HepG2 (cell line): ENCODE results near the gene BMF. TPM values are rescaled to one million over a fixed set of nuclear protein-coding genes. Genes with fewer than 3 reads are reported as not detected.

ENCODE experiments used
- ASH2L ChIP-seq: fragments of 300-600, 200-600 bp; sonication (generic); IDR thresholded peaks from 2 replicates; pipeline ENCODE4 v1.7.0; 2017; ENCODE audit warnings: low read depth, mild to moderate bottlenecking, moderate library complexity, mixed read lengths, low read length; ENCODE audit not compliant: insufficient read length
- CCAR2 ChIP-seq: fragments of 200-400 bp; formaldehyde crosslinking; optimal IDR thresholded peaks from 2 replicates; pipeline ENCODE3; 2018; ENCODE audit warnings: low read depth, mild to moderate bottlenecking, low read length, moderate library complexity
- CCDC6 ChIP-seq: sonication (generic); formaldehyde crosslinking; IDR thresholded peaks from 2 replicates; pipeline ENCODE4 v1.8.1; 2022; ENCODE audit warnings: mild to moderate bottlenecking, missing genetic modification reagents, moderate library complexity
- CEBPG ChIP-seq: IDR thresholded peaks from 2 replicates; pipeline ENCODE4 v1.6.1; 2016
- FOXC1 ChIP-seq: sonication (generic); formaldehyde crosslinking; IDR thresholded peaks from 2 replicates; pipeline ENCODE4 v1.8.0; 2022; ENCODE audit warnings: mild to moderate bottlenecking, missing genetic modification reagents, borderline replicate concordance
- GATAD1 ChIP-seq: IDR thresholded peaks from 2 replicates; pipeline ENCODE4 v1.6.1; 2016; ENCODE audit warnings: missing genetic modification reagents, missing compliant biosample characterization
- GFI1 ChIP-seq: sonication (generic); formaldehyde crosslinking; IDR thresholded peaks from 2 replicates; pipeline ENCODE4 v1.5.0; 2020; ENCODE audit warnings: missing genetic modification reagents, mild to moderate bottlenecking, borderline replicate concordance
- HOXA5 ChIP-seq: sonication (generic); formaldehyde crosslinking; IDR thresholded peaks from 2 replicates; pipeline ENCODE4 v1.4.0; 2020; ENCODE audit warnings: missing genetic modification reagents
- IKZF5 ChIP-seq: IDR thresholded peaks from 2 replicates; pipeline ENCODE4 v1.6.1; 2018; ENCODE audit warnings: missing genetic modification reagents, mild to moderate bottlenecking, missing compliant biosample characterization
- JUND ChIP-seq: sonication (generic); formaldehyde crosslinking; IDR thresholded peaks from 2 replicates; pipeline ENCODE4 v1.8.0; 2022; ENCODE audit warnings: mild to moderate bottlenecking, missing genetic modification reagents
- NONO ChIP-seq, 2 experiments: fragments of 450-650 bp in 1 of 2; sonication (generic) in 1 of 2; formaldehyde crosslinking in 1 of 2; IDR thresholded peaks in 1 of 2; conservative IDR thresholded peaks in 1 of 2; 2 replicates each; pipeline versions ENCODE4 v1.6.1 to v1.8.0; 2017 to 2022; ENCODE audit warnings: mild to moderate bottlenecking in 1 of 2, missing genetic modification reagents in 1 of 2, moderate library complexity in 1 of 2
- RBFOX2 ChIP-seq: fragments of 200-400 bp; formaldehyde crosslinking; IDR thresholded peaks from 2 replicates; pipeline ENCODE4 v1.6.1; 2017; ENCODE audit warnings: low read depth, mild to moderate bottlenecking, low read length
- RCOR2 ChIP-seq: IDR thresholded peaks from 2 replicates; pipeline ENCODE4 v1.6.1; 2016; ENCODE audit warnings: missing biosample characterization, missing genetic modification reagents
- SAP130 ChIP-seq: IDR thresholded peaks from 2 replicates; pipeline ENCODE4 v1.6.1; 2016; ENCODE audit warnings: low read depth
- SMAD1 ChIP-seq: sonication (generic); formaldehyde crosslinking; IDR thresholded peaks from 2 replicates; pipeline ENCODE4 v1.4.0; 2020; ENCODE audit warnings: missing genetic modification reagents, low read depth, mild to moderate bottlenecking, borderline replicate concordance
- SOX13 ChIP-seq, 3 experiments: fragments of 450-650 bp in 1 of 3; sonication (generic) in 1 of 3; formaldehyde crosslinking in 1 of 3; IDR thresholded peaks in 2 of 3; conservative IDR thresholded peaks in 1 of 3; 2 replicates each; pipeline versions ENCODE4 v1.5.0 to v1.6.1; 2016 to 2020; ENCODE audit warnings: antibody characterized with exemption in 1 of 3, mild to moderate bottlenecking in 1 of 3, missing compliant biosample characterization in 1 of 3, missing genetic modification reagents in 1 of 3, moderate library complexity in 1 of 3
- U2AF1 ChIP-seq: fragments of 200-400 bp; formaldehyde crosslinking; optimal IDR thresholded peaks from 2 replicates; pipeline ENCODE3; 2017; ENCODE audit warnings: mild to moderate bottlenecking, low read depth, low read length
- YY1 ChIP-seq: IDR thresholded peaks from 2 replicates; pipeline ENCODE4 v1.6.1; 2011; ENCODE audit warnings: low read length, low read depth, moderate library complexity, mild to moderate bottlenecking; ENCODE audit not compliant: insufficient read depth, insufficient replicate concordance
- ZFP90 ChIP-seq: sonication (generic); formaldehyde crosslinking; IDR thresholded peaks from 2 replicates; pipeline ENCODE4 v1.8.0; 2022; ENCODE audit warnings: missing genetic modification reagents, mild to moderate bottlenecking, inconsistent platforms, borderline replicate concordance
- ZKSCAN8 ChIP-seq: IDR thresholded peaks from 2 replicates; pipeline ENCODE4 v1.6.1; 2016; ENCODE audit warnings: borderline replicate concordance, missing genetic modification reagents, missing compliant biosample characterization
- ZMAT3 ChIP-seq: sonication (generic); formaldehyde crosslinking; conservative IDR thresholded peaks from 2 replicates; pipeline ENCODE4 v1.7.0; 2021; ENCODE audit warnings: missing genetic modification reagents
- ZNF350 ChIP-seq: sonication (generic); formaldehyde crosslinking; IDR thresholded peaks from 2 replicates; pipeline ENCODE4 v1.4.0; 2020; ENCODE audit warnings: mild to moderate bottlenecking, low read depth, missing genetic modification reagents, borderline replicate concordance
- ZNF713 ChIP-seq: sonication (generic); formaldehyde crosslinking; IDR thresholded peaks from 2 replicates; pipeline ENCODE4 v1.4.0; 2020; ENCODE audit warnings: mild to moderate bottlenecking, missing genetic modification reagents
- ZNF772 ChIP-seq: sonication (generic); formaldehyde crosslinking; IDR thresholded peaks from 2 replicates; pipeline ENCODE4 v1.5.0; 2020; ENCODE audit warnings: mild to moderate bottlenecking, missing genetic modification reagents
- ZNF788 ChIP-seq: sonication (generic); formaldehyde crosslinking; IDR thresholded peaks from 2 replicates; pipeline ENCODE4 v1.5.0; 2020; ENCODE audit warnings: mild to moderate bottlenecking, missing genetic modification reagents, borderline replicate concordance
- ZNF792 ChIP-seq: IDR thresholded peaks from 2 replicates; pipeline ENCODE4 v1.6.1; 2016
- polyA plus RNA-seq, 8 experiments: library from polyadenylated mRNA; depleted of rRNA in 3 of 8; stranded (reverse) in 7 of 8; unstranded in 1 of 8; fragments of >200 nt; fragmentation: Illumina TruSeq in 4 of 8; extraction: Trizol in 4 of 8; gene quantifications; 2 replicates each; pipeline versions ENCODE4 v1.2.1 to v1.2.3, GENCODE V29; 2011 to 2016; ENCODE audit warnings: low read depth in 4 of 8, missing spikeins in 1 of 8, mixed read lengths in 1 of 8; ENCODE audit not compliant: insufficient read depth in 1 of 8
- total RNA-seq, 5 experiments: library from RNA; depleted of rRNA; stranded (reverse); fragments of >200 nt; fragmentation: Illumina TruSeq; extraction: Trizol; gene quantifications; 2 replicates each; pipeline ENCODE4 v1.2.3, GENCODE V29; 2016; ENCODE audit warnings: low read depth in 1 of 5
- TF ChIP-seq, protein P1 (sequence below): sonication (generic); formaldehyde crosslinking; IDR thresholded peaks from 2 replicates; pipeline ENCODE4 v1.4.0; 2020; ENCODE audit warnings: mild to moderate bottlenecking, missing genetic modification reagents

Gene BMF
- total and polyA plus RNA-seq, 2 of the 13 experiments (the other 11 are each of a cell fraction or from before 2014, with no cell fraction given) = 8.7 to 15.9 TPM

- TF ChIP-seq GATAD1 (CRISPR knock-in tag) (peak; percentile 67), ZNF792 (CRISPR knock-in tag) (peak; percentile 77; the same call in 1 of the 2 replicates), SOX13 (IDR thresholded peaks at IDR 0.05) (no peak), SOX13 (CRISPR knock-in tag; conservative IDR thresholded peaks at IDR 0.05 in 1 of 2, IDR thresholded peaks at IDR 0.05 in 1 of 2) (0 out of 4 replicates have a peak, but pooled peaks of 1 of the 2 experiments have one; percentile 21), RCOR2 (CRISPR knock-in tag) (no peak), ZNF788 (CRISPR knock-in tag) (peak; percentile 25; the same call in 1 of the 2 replicates), IKZF5 (peak; percentile 42; the same call in 1 of the 2 replicates), NONO (IDR thresholded peaks at IDR 0.05) (no peak), NONO (CRISPR knock-in tag; conservative IDR thresholded peaks at IDR 0.05) (peak; percentile 44; the same call in 1 of the 2 replicates), ASH2L (peak; percentile 9), ZNF713 (CRISPR knock-in tag) (0 out of 2 replicates have a peak, but pooled peaks have one; percentile 32), SAP130 (CRISPR knock-in tag) (peak; percentile 73), YY1 (peak; percentile 72), JUND (CRISPR knock-in tag) (peak; percentile 44; the same call in 1 of the 2 replicates), HOXA5 (peak; percentile 19; the same call in 1 of the 2 replicates), CCAR2 (no peak), U2AF1 (no peak), ZNF350 (peak; percentile 67; the same call in 1 of the 2 replicates), ZKSCAN8 (CRISPR knock-in tag) (peak; percentile 66; the same call in 1 of the 2 replicates), GFI1 (no peak), RBFOX2 (no peak), CCDC6 (CRISPR knock-in tag) (no peak), ZMAT3 (CRISPR knock-in tag) (no peak; the same call in 1 of the 2 replicates), FOXC1 (CRISPR knock-in tag) (0 out of 2 replicates have a peak, but pooled peaks have one; percentile 23), ZFP90 (CRISPR knock-in tag) (0 out of 2 replicates have a peak, but pooled peaks have one; percentile 60), SMAD1 (CRISPR knock-in tag) (peak; percentile 44; the same call in 1 of the 2 replicates), CEBPG (CRISPR knock-in tag) (0 out of 2 replicates have a peak, but pooled peaks have one; percentile 23), ZNF772 (peak; percentile 59; the same call in 1 of the 2 replicates)
- TF ChIP-seq, protein P1, sequence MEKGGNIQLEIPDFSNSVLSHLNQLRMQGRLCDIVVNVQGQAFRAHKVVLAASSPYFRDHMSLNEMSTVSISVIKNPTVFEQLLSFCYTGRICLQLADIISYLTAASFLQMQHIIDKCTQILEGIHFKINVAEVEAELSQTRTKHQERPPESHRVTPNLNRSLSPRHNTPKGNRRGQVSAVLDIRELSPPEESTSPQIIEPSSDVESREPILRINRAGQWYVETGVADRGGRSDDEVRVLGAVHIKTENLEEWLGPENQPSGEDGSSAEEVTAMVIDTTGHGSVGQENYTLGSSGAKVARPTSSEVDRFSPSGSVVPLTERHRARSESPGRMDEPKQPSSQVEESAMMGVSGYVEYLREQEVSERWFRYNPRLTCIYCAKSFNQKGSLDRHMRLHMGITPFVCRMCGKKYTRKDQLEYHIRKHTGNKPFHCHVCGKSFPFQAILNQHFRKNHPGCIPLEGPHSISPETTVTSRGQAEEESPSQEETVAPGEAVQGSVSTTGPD (CRISPR knock-in tag) = no peak
Observed at GRCh38 chr15:40044717-40045571, 63.7 kb downstream of the BMF start (continued).
